Measurements from ENCODE around the gene ARHGEF11.
A peak's percentile ranks its signal among the peaks of the same experiment; 100 is the strongest.

DNA sequence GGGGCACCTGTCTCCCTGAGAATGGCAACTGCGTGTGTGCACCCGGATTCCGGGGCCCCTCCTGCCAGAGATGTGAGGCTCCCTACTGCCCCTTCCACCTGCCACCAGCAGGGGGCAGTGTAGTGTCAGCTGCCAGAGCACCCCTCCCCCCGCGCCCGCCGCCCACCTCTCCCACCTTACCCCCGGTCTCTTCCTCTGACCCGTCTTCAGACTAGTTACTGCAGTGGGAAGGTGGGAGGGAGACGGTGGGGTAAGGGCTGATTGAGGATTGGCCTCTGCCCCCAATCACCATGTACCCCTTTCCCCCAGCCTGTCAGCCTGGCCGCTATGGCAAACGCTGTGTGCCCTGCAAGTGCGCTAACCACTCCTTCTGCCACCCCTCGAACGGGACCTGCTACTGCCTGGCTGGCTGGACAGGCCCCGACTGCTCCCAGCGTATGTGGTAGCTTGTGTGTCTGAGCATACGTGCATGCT is 135.2 kb downstream of the ARHGEF11 start:
- TF ChIP-seq, protein P1, sequence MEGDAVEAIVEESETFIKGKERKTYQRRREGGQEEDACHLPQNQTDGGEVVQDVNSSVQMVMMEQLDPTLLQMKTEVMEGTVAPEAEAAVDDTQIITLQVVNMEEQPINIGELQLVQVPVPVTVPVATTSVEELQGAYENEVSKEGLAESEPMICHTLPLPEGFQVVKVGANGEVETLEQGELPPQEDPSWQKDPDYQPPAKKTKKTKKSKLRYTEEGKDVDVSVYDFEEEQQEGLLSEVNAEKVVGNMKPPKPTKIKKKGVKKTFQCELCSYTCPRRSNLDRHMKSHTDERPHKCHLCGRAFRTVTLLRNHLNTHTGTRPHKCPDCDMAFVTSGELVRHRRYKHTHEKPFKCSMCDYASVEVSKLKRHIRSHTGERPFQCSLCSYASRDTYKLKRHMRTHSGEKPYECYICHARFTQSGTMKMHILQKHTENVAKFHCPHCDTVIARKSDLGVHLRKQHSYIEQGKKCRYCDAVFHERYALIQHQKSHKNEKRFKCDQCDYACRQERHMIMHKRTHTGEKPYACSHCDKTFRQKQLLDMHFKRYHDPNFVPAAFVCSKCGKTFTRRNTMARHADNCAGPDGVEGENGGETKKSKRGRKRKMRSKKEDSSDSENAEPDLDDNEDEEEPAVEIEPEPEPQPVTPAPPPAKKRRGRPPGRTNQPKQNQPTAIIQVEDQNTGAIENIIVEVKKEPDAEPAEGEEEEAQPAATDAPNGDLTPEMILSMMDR (IDR thresholded peaks at IDR 0.05) = peak; percentile 20 to 78 (median 62)
- no peak for TF ChIP-seq POLR2A (IDR thresholded peaks at IDR 0.05)

All from Peyer's patch (tissue), 4 donors.